Caco-2 (cell line): ENCODE measurements around the gene HCFC1R1. TPM values are rescaled to one million over a fixed set of nuclear protein-coding genes. Genes with fewer than 3 reads are reported as not detected.
A peak's percentile ranks its signal among the peaks of the same experiment; 100 is the strongest.

Experiments used
- BruUV-seq: library from RNA; stranded (reverse); fragments of 400-500 nt; replicated peaks from 2 replicates; lab custom pipeline; 2021; lab: Mats Ljungman, UMichigan
- CTCF ChIA-PET: fragments of 300-600 bp; sonication (Branson Sonifier 250); formaldehyde crosslinking; loops from one replicate; lab custom pipeline; 2022; ENCODE audit warnings: antibody characterized with exemption; lab: Charles Lee
- POLR2A ChIA-PET: fragments of 300-600 bp; sonication (Branson Sonifier 250); formaldehyde crosslinking; loops from one replicate; lab custom pipeline; 2022; ENCODE audit warnings: antibody characterized with exemption; lab: Charles Lee
- DNase-seq, 2 experiments: peaks; one replicate each; pipeline versions ENCODE4 v3.0.0 to v3.0.0-alpha.2; 2020 to 2022
- H3K27me3 ChIP-seq: replicated peaks from 2 replicates; pipeline ENCODE4 v1.6.0; 2011; ENCODE audit warnings: low read length; ENCODE audit not compliant: control insufficient read depth, insufficient read depth
- H3K36me3 ChIP-seq: 2 replicates; pipeline ENCODE4 v1.5.1; 2011; ENCODE audit warnings: low read length; ENCODE audit not compliant: control insufficient read depth, insufficient read depth
- H3K4me1 ChIP-seq: fragments of 250-450 bp; sonication (Bioruptor Pico); 2 replicates; pipeline ENCODE4 v1.5.1; 2020; ENCODE audit warnings: mild to moderate bottlenecking
- H3K4me3 ChIP-seq: 2 replicates; pipeline ENCODE4 v1.5.1; 2011; ENCODE audit warnings: low read depth, mild to moderate bottlenecking, control low read depth, low read length
- H3K9me3 ChIP-seq: fragments of 250-450 bp; sonication (Bioruptor Pico); 2 replicates; pipeline ENCODE4 v1.5.1; 2020; ENCODE audit warnings: mild to moderate bottlenecking, moderate library complexity
- H3K27ac Mint-ChIP-seq: one replicate; pipeline ENCODE4 v1.8.0; 2022; ENCODE audit warnings: mixed read lengths; ENCODE audit not compliant: unreplicated experiment
- H3K27me3 Mint-ChIP-seq: one replicate; pipeline ENCODE4 v1.8.0; 2022; ENCODE audit warnings: mixed read lengths; ENCODE audit not compliant: insufficient read depth, unreplicated experiment
- H3K36me3 Mint-ChIP-seq: one replicate; pipeline ENCODE4 v1.8.0; 2022; ENCODE audit warnings: mild to moderate bottlenecking, mixed read lengths; ENCODE audit not compliant: insufficient read depth, unreplicated experiment
- H3K4me1 Mint-ChIP-seq: one replicate; pipeline ENCODE4 v1.8.0; 2022; ENCODE audit warnings: low read depth, mixed read lengths; ENCODE audit not compliant: unreplicated experiment
- H3K4me3 Mint-ChIP-seq: one replicate; pipeline ENCODE4 v1.8.0; 2022; ENCODE audit warnings: mild to moderate bottlenecking, moderate library complexity, mixed read lengths; ENCODE audit not compliant: unreplicated experiment
- H3K9me3 Mint-ChIP-seq: one replicate; pipeline ENCODE4 v1.8.0; 2022; ENCODE audit warnings: mixed read lengths; ENCODE audit not compliant: unreplicated experiment
- CTCF ChIP-seq, 2 experiments: fragments of 200-600 bp in 1 of 2; IDR thresholded peaks; 1 replicate in 1 of 2; 2 replicates in 1 of 2; pipeline versions ENCODE4 v1.5.1 to v1.8.0; 2011 to 2022; ENCODE audit warnings: antibody characterized with exemption in 1 of 2, control low read depth in 1 of 2, inconsistent platforms in 1 of 2, low read depth in 1 of 2, low read length in 1 of 2, mild to moderate bottlenecking in 1 of 2, moderate library complexity in 1 of 2; ENCODE audit not compliant: insufficient read depth in 1 of 2, severe bottlenecking in 1 of 2, unreplicated experiment in 1 of 2
- intact Hi-C: fragments of 100-400 bp; cut with micrococcal nuclease; formaldehyde crosslinking; loops from one replicate; pipeline ENCODE4 v1.10.0; 2022; ENCODE audit not compliant: unreplicated experiment
- total RNA-seq: library from RNA; stranded (reverse); gene quantifications from 2 replicates; pipeline ENCODE4 v1.2.3, GENCODE V29; 2022

The HCFC1R1 gene
- total RNA-seq, 1 experiment from 2014 or later, result 44.9 TPM

GRCh38 chr16:3020247-3020603 is 3.5 kb downstream of the HCFC1R1 start, which contains the start of gene TNFRSF12A:
Gene TNFRSF12A, plus strand, starts transcription at chr16:3020368. Its CDS starts 30 bp downstream, at chr16:3020398.
- no TSS peak for BruUV-seq
- TF ChIP-seq CTCF (IDR thresholded peaks at IDR 0.05; ENCODE audit: insufficient read depth in 1 of 2, low read depth in 1 of 2, low read length in 1 of 2, severe bottlenecking in 1 of 2, unreplicated experiment in 1 of 2), result no peak
- H3K36me3 ChIP-seq, result 0 out of 2 replicates have a peak, but pooled peaks cover 2% of the 10 kb centered on the region
- DNase-seq, result peak; percentile 79 to 83
- H3K27me3 ChIP-seq, result no peaks in the 10 kb centered on the region
- H3K36me3 Mint-ChIP-seq, result peaks cover 53% of the 10 kb centered on the region
- peak within 1 kb of the TSS; percentile 52 for H3K4me3 ChIP-seq
- H3K4me1 ChIP-seq, result peaks cover 43% of the 10 kb centered on the region
- no peaks in the 10 kb centered on the region for H3K9me3 ChIP-seq
- H3K27me3 Mint-ChIP-seq, result no peaks in the 10 kb centered on the region
- CTCF ChIA-PET, result interaction anchor here (0.5 to 6.9 kb wide), 11 partner anchors 8 to 161 kb away, joined by 3 to 113 read pairs (median 4); partner anchors contain the start of gene BICDL2
- no peaks in the 10 kb centered on the region for H3K9me3 Mint-ChIP-seq
- H3K27ac Mint-ChIP-seq, result peak within 1 kb of the TSS; percentile 89
- POLR2A ChIA-PET, result interaction anchor here (0.6 to 5.8 kb wide), 8 partner anchors 10 to 115 kb away, joined by 3 to 83 read pairs (median 5); partner anchors contain the start of gene ZNF213
- intact Hi-C loops, result loop anchor here (1.0 kb wide), 1 partner anchor 10 kb away; no protein-coding TSS in a partner anchor
- H3K4me3 Mint-ChIP-seq, result peak within 1 kb of the TSS; percentile 72
- H3K4me1 Mint-ChIP-seq, result peaks cover 17% of the 10 kb centered on the region

- Mint-ChIP-seq H3K4me1 (peaks cover 17% of the 10 kb centered on the region), H3K27ac (peak overlapping the region; percentile 89), H3K36me3 (peaks cover 48% of the 10 kb centered on the region), H3K27me3 (no peaks in the 10 kb centered on the region), H3K4me3 (peak overlapping the region; percentile 72), H3K9me3 (no peaks in the 10 kb centered on the region)
- BruUV-seq, result no TSS peak
- Histone ChIP-seq H3K4me1 (peaks cover 43% of the 10 kb centered on the region), H3K4me3 (peak overlapping the region; percentile 52), H3K9me3 (no peaks in the 10 kb centered on the region), H3K36me3 (0 out of 2 replicates have a peak, but pooled peaks cover 2% of the 10 kb centered on the region), H3K27me3 (no peaks in the 10 kb centered on the region)
- TF ChIP-seq CTCF (IDR thresholded peaks at IDR 0.05; ENCODE audit: insufficient read depth in 1 of 2, low read depth in 1 of 2, low read length in 1 of 2, severe bottlenecking in 1 of 2, unreplicated experiment in 1 of 2), result no peak
- intact Hi-C loops, result loop anchor here (1.0 kb wide), 1 partner anchor 9 kb away; no protein-coding TSS in a partner anchor
- POLR2A ChIA-PET, result interaction anchor here (0.7 to 5.8 kb wide), 7 partner anchors 10 to 116 kb away, joined by 3 to 83 read pairs (median 4); partner anchors contain the start of gene ZNF213
- CTCF ChIA-PET, result interaction anchor here (0.6 to 6.9 kb wide), 9 partner anchors 9 to 161 kb away, joined by 3 to 113 read pairs (median 7); no protein-coding TSS in a partner anchor
- DNase-seq, result no peak
Measured at GRCh38 chr16:3019594-3020246, 4.0 kb downstream of the HCFC1R1 start.

- DNase-seq, result peak in 1 of 2 experiments; percentile 40
- Mint-ChIP-seq H3K27ac (peak within 1 kb of the TSS; percentile 25), H3K9me3 (no peaks in the 10 kb centered on the region), H3K27me3 (no peaks in the 10 kb centered on the region), H3K4me3 (peak within 1 kb of the TSS; percentile 56), H3K36me3 (peaks cover 32% of the 10 kb centered on the region), H3K4me1 (peaks cover 16% of the 10 kb centered on the region)
- Histone ChIP-seq H3K36me3 (0 out of 2 replicates have a peak, but pooled peaks cover 2% of the 10 kb centered on the region), H3K4me1 (peaks cover 42% of the 10 kb centered on the region), H3K27me3 (no peaks in the 10 kb centered on the region), H3K4me3 (no peak within 1 kb of the TSS), H3K9me3 (no peaks in the 10 kb centered on the region)
- intact Hi-C loops, result no loop called here
- BruUV-seq, result no TSS peak
- TF ChIP-seq CTCF (IDR thresholded peaks at IDR 0.05; ENCODE audit: insufficient read depth in 1 of 2, low read depth in 1 of 2, low read length in 1 of 2, severe bottlenecking in 1 of 2, unreplicated experiment in 1 of 2), result no peak
- ChIA-PET POLR2A (interaction anchor here (3.5 kb wide), 1 partner anchor 8 kb away, joined by 34 read pairs; no protein-coding TSS in a partner anchor), CTCF (interaction anchor here (6.9 kb wide), 1 partner anchor 13 kb away, joined by 113 read pairs; no protein-coding TSS in a partner anchor)
Measured at GRCh38 chr16:3017794-3018506, 5.8 kb downstream of the HCFC1R1 start, which contains the start of gene CLDN6. Gene CLDN6, minus strand, starts transcription at chr16:3018183. Its CDS starts 2,162 bp downstream, at chr16:3016021.
